ENCODE measurements around the gene ADRB2. TPM values are rescaled to one million over a fixed set of nuclear protein-coding genes. Genes with fewer than 3 reads are reported as not detected.
"Not testable (repeated sequence)": the region's sequence is repeated elsewhere in the genome, so short reads cannot be mapped to it uniquely, and the experiment has no call there.

The ADRB2 gene
- total RNA-seq, 1 donor from 2014 or later = not detected

GRCh38 chr5:148873690-148874485 lies 47.5 kb downstream of the ADRB2 start:
- TF ChIP-seq, protein P1, sequence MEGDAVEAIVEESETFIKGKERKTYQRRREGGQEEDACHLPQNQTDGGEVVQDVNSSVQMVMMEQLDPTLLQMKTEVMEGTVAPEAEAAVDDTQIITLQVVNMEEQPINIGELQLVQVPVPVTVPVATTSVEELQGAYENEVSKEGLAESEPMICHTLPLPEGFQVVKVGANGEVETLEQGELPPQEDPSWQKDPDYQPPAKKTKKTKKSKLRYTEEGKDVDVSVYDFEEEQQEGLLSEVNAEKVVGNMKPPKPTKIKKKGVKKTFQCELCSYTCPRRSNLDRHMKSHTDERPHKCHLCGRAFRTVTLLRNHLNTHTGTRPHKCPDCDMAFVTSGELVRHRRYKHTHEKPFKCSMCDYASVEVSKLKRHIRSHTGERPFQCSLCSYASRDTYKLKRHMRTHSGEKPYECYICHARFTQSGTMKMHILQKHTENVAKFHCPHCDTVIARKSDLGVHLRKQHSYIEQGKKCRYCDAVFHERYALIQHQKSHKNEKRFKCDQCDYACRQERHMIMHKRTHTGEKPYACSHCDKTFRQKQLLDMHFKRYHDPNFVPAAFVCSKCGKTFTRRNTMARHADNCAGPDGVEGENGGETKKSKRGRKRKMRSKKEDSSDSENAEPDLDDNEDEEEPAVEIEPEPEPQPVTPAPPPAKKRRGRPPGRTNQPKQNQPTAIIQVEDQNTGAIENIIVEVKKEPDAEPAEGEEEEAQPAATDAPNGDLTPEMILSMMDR (IDR thresholded peaks at IDR 0.05; ENCODE audit: partially characterized antibody, unreplicated experiment) = no peak
- peaks cover 2% of the 10 kb centered on the region for H3K27me3 Mint-ChIP-seq (ENCODE audit: unreplicated experiment)
- no peak overlapping the region for H3K4me3 Mint-ChIP-seq (ENCODE audit: unreplicated experiment)
- H3K27ac Mint-ChIP-seq (ENCODE audit: unreplicated experiment) = no peak overlapping the region
- H3K4me1 Mint-ChIP-seq (ENCODE audit: low read depth, unreplicated experiment) = no peaks in the 10 kb centered on the region
- H3K36me3 Mint-ChIP-seq (ENCODE audit: unreplicated experiment) = no peaks in the 10 kb centered on the region
- DNase-seq = no peak
- no peaks in the 10 kb centered on the region for H3K9me3 Mint-ChIP-seq (ENCODE audit: unreplicated experiment)

DNA sequence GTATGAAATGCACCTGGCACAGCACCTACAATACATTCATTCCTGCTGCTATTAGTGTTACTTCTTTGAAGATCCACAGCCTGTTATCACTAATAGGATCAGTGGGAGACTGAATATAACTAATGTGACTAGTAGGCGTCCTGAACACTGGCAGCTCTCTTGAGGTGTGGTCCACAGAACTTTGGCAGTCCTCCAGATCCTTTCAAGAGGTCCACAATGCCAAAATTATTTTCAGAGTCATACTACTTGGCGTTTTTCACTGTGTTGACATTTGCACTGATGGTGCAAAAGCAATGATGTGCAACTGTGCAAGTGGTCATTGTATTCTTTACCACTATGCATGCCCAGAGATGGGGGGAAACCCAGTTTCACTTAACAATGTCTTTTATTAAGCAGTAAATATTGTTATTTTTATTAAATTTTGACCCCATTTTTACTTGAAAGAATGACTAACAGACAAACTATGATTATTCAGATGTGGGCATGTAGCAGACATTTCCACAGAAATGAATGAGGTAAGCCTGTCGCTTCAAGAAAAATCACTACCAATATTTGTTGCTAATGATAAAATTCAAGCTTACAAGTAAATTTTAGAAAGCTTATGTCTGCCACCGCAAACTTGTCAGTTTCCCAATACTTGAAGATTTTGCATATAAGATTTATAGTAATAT lies 48.9 kb downstream of the ADRB2 start:
- peaks cover 2% of the 10 kb centered on the region for H3K27me3 Mint-ChIP-seq (ENCODE audit: unreplicated experiment)
- no peak overlapping the region for H3K4me3 Mint-ChIP-seq (ENCODE audit: unreplicated experiment)
- H3K4me1 Mint-ChIP-seq (ENCODE audit: low read depth, unreplicated experiment) = no peaks in the 10 kb centered on the region
- no peaks in the 10 kb centered on the region for H3K36me3 Mint-ChIP-seq (ENCODE audit: unreplicated experiment)
- no peak overlapping the region for H3K27ac Mint-ChIP-seq (ENCODE audit: unreplicated experiment)
- DNase-seq = no peak
- TF ChIP-seq, protein P1 (IDR thresholded peaks at IDR 0.05; ENCODE audit: partially characterized antibody, unreplicated experiment) = no peak
- no peaks in the 10 kb centered on the region for H3K9me3 Mint-ChIP-seq (ENCODE audit: unreplicated experiment)

- H3K4me3 Mint-ChIP-seq (ENCODE audit: unreplicated experiment); H3K27me3 Mint-ChIP-seq (ENCODE audit: unreplicated experiment); H3K4me1 Mint-ChIP-seq (ENCODE audit: low read depth, unreplicated experiment); H3K9me3 Mint-ChIP-seq (ENCODE audit: unreplicated experiment); DNase-seq; H3K27ac Mint-ChIP-seq (ENCODE audit: unreplicated experiment); H3K36me3 Mint-ChIP-seq (ENCODE audit: unreplicated experiment): not testable (repeated sequence)
Observed at GRCh38 chr5:148877436-148877835, 51.0 kb downstream of the ADRB2 start.

Other genes with a start within 250 kb of the ADRB2 start
- gene HTR4, start 172.1 kb upstream of the ADRB2 start, total RNA-seq (ENCODE audit: unreplicated experiment) = not detected
- gene SH3TC2, start 236.5 kb downstream of the ADRB2 start, total RNA-seq (ENCODE audit: unreplicated experiment) = 0.25 TPM

All from glutamatergic neuron (in vitro differentiated cells).